Measurements from ENCODE around the gene FAHD1. TPM values are rescaled to one million over a fixed set of nuclear protein-coding genes. Genes with fewer than 3 reads are reported as not detected.

FAHD1 gene
- total and polyA plus RNA-seq, 9 of the 15 experiments (the other 6 are each of a cell fraction or from before 2014, with no cell fraction given), result 2.2 to 20.9 (median 10.7) TPM

GRCh38 chr16:1826691-1827573, at the start of gene FAHD1, which contains the start of gene HAGH (continued):
- 0 out of 2 replicates have a peak, but pooled peaks have one; percentile 37 for TF ChIP-seq ZBTB5 (IDR thresholded peaks at IDR 0.05)
- TF ChIP-seq TEAD4 (IDR thresholded peaks at IDR 0.05; ENCODE audit: low read length), result no peak
- peak; percentile 64; the same call in 1 of the 2 replicates for TF ChIP-seq TEAD4 (CRISPR knock-in tag; IDR thresholded peaks at IDR 0.05; ENCODE audit: borderline replicate concordance)
- no peak for TF ChIP-seq PTBP1 (IDR thresholded peaks at IDR 0.05; ENCODE audit: low read depth, low read length)
- TF ChIP-seq POLR2H (tag; IDR thresholded peaks at IDR 0.05; ENCODE audit: low read depth), result no peak
- peak; percentile 88; the same call in 1 of the 2 replicates for TF ChIP-seq KDM2B (CRISPR knock-in tag; IDR thresholded peaks at IDR 0.05)
- peak; percentile 100 for TF ChIP-seq USF1 (CRISPR knock-in tag; IDR thresholded peaks at IDR 0.05)
- TF ChIP-seq, protein P1, sequence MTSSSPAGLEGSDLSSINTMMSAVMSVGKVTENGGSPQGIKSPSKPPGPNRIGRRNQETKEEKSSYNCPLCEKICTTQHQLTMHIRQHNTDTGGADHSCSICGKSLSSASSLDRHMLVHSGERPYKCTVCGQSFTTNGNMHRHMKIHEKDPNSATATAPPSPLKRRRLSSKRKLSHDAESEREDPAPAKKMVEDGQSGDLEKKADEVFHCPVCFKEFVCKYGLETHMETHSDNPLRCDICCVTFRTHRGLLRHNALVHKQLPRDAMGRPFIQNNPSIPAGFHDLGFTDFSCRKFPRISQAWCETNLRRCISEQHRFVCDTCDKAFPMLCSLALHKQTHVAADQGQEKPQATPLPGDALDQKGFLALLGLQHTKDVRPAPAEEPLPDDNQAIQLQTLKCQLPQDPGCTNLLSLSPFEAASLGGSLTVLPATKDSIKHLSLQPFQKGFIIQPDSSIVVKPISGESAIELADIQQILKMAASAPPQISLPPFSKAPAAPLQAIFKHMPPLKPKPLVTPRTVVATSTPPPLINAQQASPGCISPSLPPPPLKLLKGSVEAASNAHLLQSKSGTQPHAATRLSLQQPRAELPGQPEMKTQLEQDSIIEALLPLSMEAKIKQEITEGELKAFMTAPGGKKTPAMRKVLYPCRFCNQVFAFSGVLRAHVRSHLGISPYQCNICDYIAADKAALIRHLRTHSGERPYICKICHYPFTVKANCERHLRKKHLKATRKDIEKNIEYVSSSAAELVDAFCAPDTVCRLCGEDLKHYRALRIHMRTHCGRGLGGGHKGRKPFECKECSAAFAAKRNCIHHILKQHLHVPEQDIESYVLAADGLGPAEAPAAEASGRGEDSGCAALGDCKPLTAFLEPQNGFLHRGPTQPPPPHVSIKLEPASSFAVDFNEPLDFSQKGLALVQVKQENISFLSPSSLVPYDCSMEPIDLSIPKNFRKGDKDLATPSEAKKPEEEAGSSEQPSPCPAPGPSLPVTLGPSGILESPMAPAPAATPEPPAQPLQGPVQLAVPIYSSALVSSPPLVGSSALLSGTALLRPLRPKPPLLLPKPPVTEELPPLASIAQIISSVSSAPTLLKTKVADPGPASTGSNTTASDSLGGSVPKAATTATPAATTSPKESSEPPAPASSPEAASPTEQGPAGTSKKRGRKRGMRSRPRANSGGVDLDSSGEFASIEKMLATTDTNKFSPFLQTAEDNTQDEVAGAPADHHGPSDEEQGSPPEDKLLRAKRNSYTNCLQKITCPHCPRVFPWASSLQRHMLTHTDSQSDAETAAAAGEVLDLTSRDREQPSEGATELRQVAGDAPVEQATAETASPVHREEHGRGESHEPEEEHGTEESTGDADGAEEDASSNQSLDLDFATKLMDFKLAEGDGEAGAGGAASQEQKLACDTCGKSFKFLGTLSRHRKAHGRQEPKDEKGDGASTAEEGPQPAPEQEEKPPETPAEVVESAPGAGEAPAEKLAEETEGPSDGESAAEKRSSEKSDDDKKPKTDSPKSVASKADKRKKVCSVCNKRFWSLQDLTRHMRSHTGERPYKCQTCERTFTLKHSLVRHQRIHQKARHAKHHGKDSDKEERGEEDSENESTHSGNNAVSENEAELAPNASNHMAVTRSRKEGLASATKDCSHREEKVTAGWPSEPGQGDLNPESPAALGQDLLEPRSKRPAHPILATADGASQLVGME (CRISPR knock-in tag; IDR thresholded peaks at IDR 0.05), result peak; percentile 88
- TF ChIP-seq ZNF780A (CRISPR knock-in tag; IDR thresholded peaks at IDR 0.05), result no peak
- TF ChIP-seq ATF4 (CRISPR knock-in tag; IDR thresholded peaks at IDR 0.05), result no peak
- TF ChIP-seq TCF7 (IDR thresholded peaks at IDR 0.05; ENCODE audit: borderline replicate concordance), result peak; percentile 40; the same call in 1 of the 2 replicates
- peak; percentile 92 for TF ChIP-seq TARDBP (IDR thresholded peaks at IDR 0.05)
- 0 out of 2 replicates have a peak, but pooled peaks have one; percentile 67 for TF ChIP-seq ZNF224 (CRISPR knock-in tag; IDR thresholded peaks at IDR 0.05)
- TF ChIP-seq, protein P2, sequence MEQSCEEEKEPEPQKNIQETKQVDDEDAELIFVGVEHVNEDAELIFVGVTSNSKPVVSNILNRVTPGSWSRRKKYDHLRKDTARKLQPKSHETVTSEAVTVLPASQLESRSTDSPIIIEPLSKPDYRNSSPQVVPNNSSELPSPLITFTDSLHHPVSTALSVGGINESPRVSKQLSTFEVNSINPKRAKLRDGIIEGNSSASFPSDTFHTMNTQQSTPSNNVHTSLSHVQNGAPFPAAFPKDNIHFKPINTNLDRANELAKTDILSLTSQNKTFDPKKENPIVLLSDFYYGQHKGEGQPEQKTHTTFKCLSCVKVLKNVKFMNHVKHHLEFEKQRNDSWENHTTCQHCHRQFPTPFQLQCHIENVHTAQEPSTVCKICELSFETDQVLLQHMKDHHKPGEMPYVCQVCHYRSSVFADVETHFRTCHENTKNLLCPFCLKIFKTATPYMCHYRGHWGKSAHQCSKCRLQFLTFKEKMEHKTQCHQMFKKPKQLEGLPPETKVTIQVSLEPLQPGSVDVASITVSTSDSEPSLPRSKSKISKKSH (CRISPR knock-in tag; IDR thresholded peaks at IDR 0.05), result no peak
- TF ChIP-seq ZEB2 (IDR thresholded peaks at IDR 0.05), result peak; percentile 60; the same call in 1 of the 2 replicates

Measured in K562 (cell line).